Tibial nerve (tissue), 4 donors: ENCODE measurements around the gene DCD. TPM values are rescaled to one million over a fixed set of nuclear protein-coding genes. Genes with fewer than 3 reads are reported as not detected.

Experiments used
- DNase-seq, 2 donors: peaks; one replicate each; pipeline ENCODE4 v3.0.0-alpha.2; 2019; ENCODE audit warnings: low spot score in 2 of 2
- H3K27ac ChIP-seq, 4 donors: fragments of 200-600 bp; sonication (generic) in 3 of 4; one replicate each; pipeline ENCODE4 v1.5.1; 2017 to 2019; ENCODE audit warnings: mild to moderate bottlenecking in 1 of 4
- H3K27me3 ChIP-seq, 2 donors: fragments of 200-600 bp; sonication (generic) in 1 of 2; one replicate each; pipeline versions ENCODE4 v1.5.1 to v1.6.0; 2017 to 2019
- H3K36me3 ChIP-seq, 3 donors: fragments of 200-600 bp; sonication (generic); one replicate each; pipeline ENCODE4 v1.5.1; 2018 to 2019
- H3K4me1 ChIP-seq, 4 donors: fragments of 200-600 bp; sonication (generic) in 3 of 4; one replicate each; pipeline ENCODE4 v1.5.1; 2017 to 2019
- H3K4me3 ChIP-seq, 4 donors: fragments of 200-600 bp; sonication (generic) in 3 of 4; one replicate each; pipeline ENCODE4 v1.5.1; 2017 to 2019; ENCODE audit warnings: mild to moderate bottlenecking in 1 of 4, moderate library complexity in 1 of 4
- H3K9me3 ChIP-seq, 4 donors: fragments of 200-600 bp; sonication (generic) in 3 of 4; one replicate each; pipeline ENCODE4 v1.5.1; 2017 to 2019
- CTCF ChIP-seq, 5 experiments: fragments of 200-600 bp in 3 of 5; fragments of 450-650 bp in 2 of 5; sonication (generic) in 3 of 5; IDR thresholded peaks; one replicate each; pipeline ENCODE4 v1.5.1; 2016 to 2019; ENCODE audit warnings: antibody characterized with exemption in 5 of 5, mild to moderate bottlenecking in 3 of 5, moderate library complexity in 2 of 5
- EP300 ChIP-seq, 2 donors: sonication (generic); formaldehyde crosslinking; IDR thresholded peaks; one replicate each; pipeline ENCODE4 v1.6.1; 2017; ENCODE audit warnings: antibody characterized with exemption in 2 of 2, mild to moderate bottlenecking in 1 of 2
- POLR2A ChIP-seq, 2 donors: fragments of 450-650 bp; IDR thresholded peaks; one replicate each; pipeline ENCODE4 v1.6.1; 2017; ENCODE audit warnings: antibody characterized with exemption in 2 of 2, mild to moderate bottlenecking in 2 of 2, moderate library complexity in 2 of 2
- WGBS, 2 donors: methylation state at CpG; one replicate each; pipeline ENCODE4 v1.1.5; 2018; 5-methylcytosine and 5-hydroxymethylcytosine counted together
- total RNA-seq, 4 donors: library from RNA; depleted of rRNA; stranded (reverse); fragments of >200 nt; gene quantifications; one replicate each; pipeline ENCODE4 v1.1.0, GENCODE V29; 2016

DCD gene
- total RNA-seq, 4 donors from 2014 or later, result not detected

GRCh38 chr12:54653025-54653424 is 4.9 kb upstream of the DCD start:
- 75 to 76% methylated on average over 9 of the region's 9 CpGs for WGBS, 2 donors
- H3K27me3 ChIP-seq, result no peaks in the 10 kb centered on the region
- no peaks in the 10 kb centered on the region for H3K36me3 ChIP-seq
- H3K9me3 ChIP-seq, result no peaks in the 10 kb centered on the region
- TF ChIP-seq POLR2A (IDR thresholded peaks at IDR 0.05) (no peak), EP300 (IDR thresholded peaks at IDR 0.05) (no peak), CTCF (IDR thresholded peaks at IDR 0.05) (no peak)
- no peak for DNase-seq
- H3K4me1 ChIP-seq, result no peaks in the 10 kb centered on the region
- no peak overlapping the region for H3K4me3 ChIP-seq
- H3K27ac ChIP-seq, result no peak overlapping the region

DNA sequence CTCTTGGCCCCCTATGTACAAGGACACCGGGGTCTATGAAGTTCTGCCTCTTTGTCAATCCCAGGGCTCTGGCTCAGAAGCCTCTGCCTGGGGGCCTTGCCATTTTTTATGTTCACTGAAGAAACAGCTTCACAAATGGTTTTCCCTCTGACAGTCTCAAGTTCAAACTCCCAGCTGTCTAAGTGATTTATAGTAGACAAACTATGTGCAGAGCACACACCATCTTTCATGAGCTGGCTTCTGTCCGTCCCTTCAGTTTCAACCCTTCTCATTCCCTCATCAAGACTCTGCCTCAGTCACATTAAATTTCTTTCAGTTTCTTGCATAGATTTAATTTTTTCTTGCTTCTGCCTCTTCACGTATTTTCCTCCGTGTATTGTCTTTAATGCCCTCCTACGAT is 2.7 kb upstream of the DCD start:
- Histone ChIP-seq H3K9me3 (no peaks in the 10 kb centered on the region), H3K36me3 (no peaks in the 10 kb centered on the region), H3K27me3 (no peaks in the 10 kb centered on the region), H3K4me1 (no peaks in the 10 kb centered on the region), H3K4me3 (no peak overlapping the region), H3K27ac (no peak overlapping the region)
- TF ChIP-seq CTCF (IDR thresholded peaks at IDR 0.05), result no peak
- TF ChIP-seq EP300 (IDR thresholded peaks at IDR 0.05), result no peak
- no peak for TF ChIP-seq POLR2A (IDR thresholded peaks at IDR 0.05)
- WGBS, 2 donors, result 79 to 80% methylated on average over 5 of the region's 5 CpGs
- DNase-seq, result no peak

DNA sequence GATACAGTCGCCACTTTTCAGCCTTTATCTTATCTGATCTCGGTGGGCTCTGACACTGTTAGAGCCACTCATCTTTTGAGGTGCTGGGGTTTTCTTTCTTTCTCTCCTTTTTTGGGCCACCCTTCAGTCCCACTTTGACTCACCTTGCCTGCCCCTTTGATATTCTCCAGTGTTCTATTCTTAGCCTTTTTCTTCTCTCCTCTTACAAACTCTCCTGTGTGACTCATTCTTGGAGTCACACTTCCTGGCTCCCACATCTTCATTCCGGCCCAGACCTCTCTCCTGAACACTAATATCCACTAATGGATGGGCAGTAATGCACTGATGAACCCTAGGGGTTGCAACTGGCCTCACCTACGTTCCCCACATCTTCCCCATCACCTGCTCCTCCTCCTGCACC is 2.2 kb upstream of the DCD start:
- DNase-seq, result no peak
- Histone ChIP-seq H3K27me3 (no peaks in the 10 kb centered on the region), H3K4me3 (no peak overlapping the region), H3K36me3 (no peaks in the 10 kb centered on the region), H3K4me1 (no peaks in the 10 kb centered on the region), H3K9me3 (no peaks in the 10 kb centered on the region), H3K27ac (no peak overlapping the region)
- TF ChIP-seq EP300 (IDR thresholded peaks at IDR 0.05) (no peak), CTCF (IDR thresholded peaks at IDR 0.05) (no peak), POLR2A (IDR thresholded peaks at IDR 0.05) (no peak)
- WGBS, 2 donors, result 77 to 85% methylated on average over 4 of the region's 4 CpGs

- no peak overlapping the region for H3K27ac ChIP-seq
- no peaks in the 10 kb centered on the region for H3K36me3 ChIP-seq
- 58 to 85% methylated on average over 1 of the region's 1 CpG for WGBS, 2 donors
- H3K4me3 ChIP-seq, result no peak overlapping the region
- no peaks in the 10 kb centered on the region for H3K4me1 ChIP-seq
- no peak for TF ChIP-seq CTCF (IDR thresholded peaks at IDR 0.05)
- TF ChIP-seq EP300 (IDR thresholded peaks at IDR 0.05), result no peak
- TF ChIP-seq POLR2A (IDR thresholded peaks at IDR 0.05), result no peak
- H3K27me3 ChIP-seq, result no peaks in the 10 kb centered on the region
- DNase-seq, result no peak
- no peaks in the 10 kb centered on the region for H3K9me3 ChIP-seq
Observed at GRCh38 chr12:54649825-54650224, 1.7 kb upstream of the DCD start.

GRCh38 chr12:54641554-54641953 is 6.6 kb downstream of the DCD start:
- Histone ChIP-seq H3K9me3 (no peaks in the 10 kb centered on the region), H3K4me3 (no peak overlapping the region), H3K27ac (no peak overlapping the region), H3K27me3 (no peaks in the 10 kb centered on the region), H3K36me3 (no peaks in the 10 kb centered on the region), H3K4me1 (no peaks in the 10 kb centered on the region)
- no peak for DNase-seq
- WGBS, 2 donors, result 71% methylated on average over 1 of the region's 1 CpG
- TF ChIP-seq EP300 (IDR thresholded peaks at IDR 0.05) (no peak), CTCF (IDR thresholded peaks at IDR 0.05) (no peak), POLR2A (IDR thresholded peaks at IDR 0.05) (no peak)
